GM12878 (cell line): ENCODE data around the gene ADAMTSL1.

Source experiments
- BACH1 ChIP-seq: fragments of 450-650 bp; IDR thresholded peaks from 2 replicates; pipeline ENCODE4 v1.6.1; 2017; ENCODE audit warnings: mild to moderate bottlenecking, borderline replicate concordance
- EGR1 ChIP-seq, 2 experiments: IDR thresholded peaks; 1 replicate in 1 of 2; 2 replicates in 1 of 2; pipeline ENCODE4 v1.6.1; 2011 to 2012; ENCODE audit warnings: low read depth in 2 of 2, low read length in 2 of 2, borderline replicate concordance in 1 of 2, mild to moderate bottlenecking in 1 of 2, moderate library complexity in 1 of 2

GRCh38 chr9:18618862-18619261, 144.9 kb downstream of the ADAMTSL1 start:
- TF ChIP-seq BACH1, result no peak
- TF ChIP-seq EGR1 (IDR thresholded peaks at IDR 0.05; ENCODE audit: borderline replicate concordance in 1 of 2, low read depth in 2 of 2, low read length in 2 of 2), result no peak
